NCI-H524 (cell line): ENCODE data around the gene DCDC2C.
A peak's percentile ranks its signal among the peaks of the same experiment; 100 is the strongest.

Experiments used
- DNase-seq, 2 experiments: peaks; one replicate each; lab custom pipeline; 2025; lab: John Stamatoyannopoulos, UW

DCDC2C gene

DNA sequence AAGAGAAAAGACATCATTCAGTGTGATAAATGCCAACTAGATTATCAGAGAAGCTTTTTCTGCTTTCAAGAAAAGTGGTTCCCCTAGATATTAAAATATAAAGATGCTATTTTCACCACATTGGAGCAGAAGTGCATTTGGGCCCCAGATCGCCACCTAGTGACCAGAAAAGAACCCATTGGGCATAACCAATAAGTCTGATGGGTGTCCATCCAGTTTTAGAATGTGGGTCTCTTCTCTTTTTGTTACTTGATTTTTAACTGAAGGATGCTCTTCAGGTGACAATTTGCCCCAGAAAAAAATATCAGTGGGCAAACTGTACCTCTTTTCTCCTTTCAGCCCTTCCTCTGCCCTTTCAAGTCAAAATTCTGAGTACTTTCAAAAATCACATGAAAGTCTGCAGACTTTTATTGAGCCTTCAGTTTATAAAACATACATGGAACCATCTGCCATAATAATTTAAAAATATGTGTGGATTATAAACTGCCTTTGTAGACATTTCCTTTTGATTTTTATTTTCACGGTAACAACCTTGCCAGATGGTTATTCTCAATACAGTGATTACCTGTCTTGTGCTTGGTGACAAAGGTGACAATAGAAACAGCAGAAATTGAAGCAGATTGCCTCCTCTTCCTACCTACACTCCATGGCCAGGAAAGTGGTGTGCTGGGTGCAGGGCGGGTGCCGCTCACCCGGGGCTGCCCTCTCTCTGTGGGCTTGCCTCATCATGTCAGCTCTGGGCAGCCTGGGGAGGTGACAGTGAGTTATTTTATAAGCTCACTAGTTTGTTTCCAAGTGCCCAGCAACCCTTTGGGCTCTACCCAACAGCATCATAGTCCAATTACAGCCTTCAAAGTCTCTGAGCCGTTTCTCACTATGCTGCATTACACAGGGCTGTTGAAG, 124.5 kb downstream of the DCDC2C start:
- peak in 1 of 2 experiments; percentile 35 for DNase-seq

DNA sequence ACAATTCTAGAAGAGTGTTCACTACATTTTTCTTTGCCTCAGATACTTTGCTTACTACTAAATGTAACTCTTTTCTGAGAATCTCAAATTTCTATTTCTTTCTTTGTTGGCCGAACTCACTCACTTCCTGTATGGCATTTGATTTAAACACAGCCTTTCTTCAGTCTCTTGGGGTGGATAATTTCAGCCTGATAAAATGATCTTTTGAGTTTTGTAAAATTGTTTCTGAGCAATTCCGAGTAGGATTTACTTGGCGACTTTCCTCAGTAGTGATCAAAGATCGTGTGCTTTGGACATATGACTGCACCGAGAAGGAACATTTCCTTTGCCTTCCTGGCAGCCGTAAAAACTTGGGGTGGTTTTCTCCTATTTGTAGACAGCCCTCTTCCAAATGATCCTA, 127.4 kb downstream of the DCDC2C start:
- no peak for DNase-seq

DNA sequence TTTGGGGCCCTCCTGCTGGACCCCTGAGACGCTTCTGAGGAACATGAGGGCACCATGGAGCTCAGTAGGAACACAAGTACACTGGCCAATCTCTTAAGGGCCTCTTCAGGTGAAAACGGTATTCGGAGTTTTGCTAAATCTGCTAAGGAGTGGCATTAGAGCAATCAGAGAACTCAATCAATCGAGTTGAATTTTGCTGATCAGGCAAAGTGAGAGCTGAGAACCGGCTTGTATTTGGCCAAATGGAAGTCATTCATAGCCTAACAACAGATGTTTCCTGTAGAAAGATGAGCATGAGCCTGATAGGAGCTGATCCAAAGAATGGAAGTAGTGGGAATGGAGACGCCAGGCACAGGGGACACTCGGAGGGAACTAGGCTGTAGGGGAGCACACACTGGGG, 133.7 kb downstream of the DCDC2C start:
- DNase-seq, result no peak

DNA sequence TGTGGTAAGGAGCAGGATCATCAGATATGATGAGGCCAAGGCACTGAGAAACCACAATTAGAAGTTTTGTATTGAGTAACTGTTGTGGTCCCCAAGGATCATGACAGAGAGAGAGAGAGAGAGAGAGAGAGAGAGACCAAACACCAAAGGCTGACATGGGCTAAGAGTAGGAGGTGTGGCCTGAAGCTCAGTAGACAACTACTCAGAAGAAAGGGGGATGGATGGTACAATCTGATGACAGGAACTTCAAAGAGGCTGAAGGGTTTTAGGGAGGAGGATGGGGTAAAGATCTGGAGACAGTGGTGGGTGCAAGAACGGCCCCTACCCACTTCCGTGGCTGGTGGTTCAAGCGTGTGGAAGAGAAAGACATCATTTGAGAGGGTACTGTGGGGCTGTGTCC, 135.0 kb downstream of the DCDC2C start:
- DNase-seq, result no peak

GRCh38 chr2:3839476-3839875, 136.1 kb downstream of the DCDC2C start:
- DNase-seq, result peak in 1 of 2 experiments; percentile 60

GRCh38 chr2:3840611-3841155, 137.3 kb downstream of the DCDC2C start:
- no peak for DNase-seq

GRCh38 chr2:3847397-3848052, 144.2 kb downstream of the DCDC2C start:
- no peak for DNase-seq

- peak in 1 of 2 experiments; percentile 52 for DNase-seq
Measured at GRCh38 chr2:3848776-3849175, 145.4 kb downstream of the DCDC2C start.

DNA sequence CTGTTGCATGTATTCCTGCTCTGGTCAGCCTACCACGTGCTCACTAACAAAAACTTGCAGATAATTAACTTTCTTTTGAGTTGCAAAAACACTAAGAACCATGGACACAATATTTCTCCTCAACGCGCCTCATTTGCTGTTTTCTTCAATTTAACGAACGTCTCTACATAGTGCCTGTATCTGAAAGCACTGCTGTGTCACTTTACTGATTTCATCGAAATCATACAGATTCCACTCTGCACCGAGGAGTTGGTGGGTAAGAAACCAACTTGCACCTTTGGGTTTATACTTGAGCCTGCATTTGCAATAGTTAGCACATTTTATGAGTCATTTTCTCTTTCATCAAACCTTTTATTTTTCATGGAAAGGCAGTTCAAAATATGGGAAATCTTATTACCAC, 145.8 kb downstream of the DCDC2C start:
- no peak for DNase-seq

GRCh38 chr2:3857576-3857975, 154.2 kb downstream of the DCDC2C start:
- peak in 1 of 2 experiments; percentile 23 for DNase-seq

GRCh38 chr2:3864943-3865865, 161.8 kb downstream of the DCDC2C start:
- peak in 1 of 2 experiments; percentile 12 for DNase-seq

- peak; percentile 27 to 86 for DNase-seq
Measured at GRCh38 chr2:3867469-3867868, 164.1 kb downstream of the DCDC2C start.

GRCh38 chr2:3868012-3868805, 164.8 kb downstream of the DCDC2C start:
- DNase-seq, result peak in 1 of 2 experiments; percentile 31

GRCh38 chr2:3870222-3870621, 166.8 kb downstream of the DCDC2C start:
- no peak for DNase-seq

- no peak for DNase-seq
Measured at GRCh38 chr2:3871002-3871401, 167.6 kb downstream of the DCDC2C start.

- DNase-seq, result no peak
Measured at GRCh38 chr2:3872451-3872850, 169.1 kb downstream of the DCDC2C start.

GRCh38 chr2:3873899-3874298, 170.5 kb downstream of the DCDC2C start:
- DNase-seq, result no peak

DNA sequence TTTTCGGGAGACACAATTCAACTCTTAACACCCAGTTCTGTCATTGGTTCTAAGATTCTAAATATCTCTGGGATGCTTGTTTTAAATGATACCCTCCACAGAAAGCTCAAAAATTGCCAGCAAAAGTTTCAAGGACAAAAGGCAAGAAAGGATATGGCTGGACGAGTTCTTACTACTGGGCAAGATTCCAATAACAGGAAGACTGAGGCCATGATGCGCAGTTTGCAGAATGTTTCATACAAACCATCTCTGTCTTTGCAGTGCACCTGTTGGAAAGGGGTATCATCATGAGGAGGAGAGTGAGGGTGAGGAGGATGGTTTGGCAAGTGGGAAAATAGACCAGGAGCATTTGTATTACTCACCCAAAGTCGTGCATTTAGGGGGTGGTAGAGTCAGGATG, 172.8 kb downstream of the DCDC2C start:
- DNase-seq, result no peak

DNA sequence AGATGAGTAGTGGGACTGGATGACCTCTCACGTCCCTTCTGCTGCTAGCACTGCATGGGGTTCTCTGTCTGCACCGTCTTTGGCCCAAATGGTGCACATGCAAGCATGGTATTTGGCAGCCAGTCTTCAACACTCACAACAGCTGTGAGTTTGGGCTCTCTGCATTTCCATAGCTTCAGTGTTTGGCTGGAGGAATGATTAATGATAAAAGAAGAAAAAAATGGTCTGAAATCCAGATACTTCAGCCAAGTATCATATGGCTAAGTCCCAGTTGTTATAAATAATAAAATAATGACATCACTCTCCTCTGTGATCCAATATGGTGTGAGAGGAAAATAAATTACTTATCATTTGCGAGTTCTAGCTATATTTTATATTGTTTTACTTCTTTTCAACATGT, 173.3 kb downstream of the DCDC2C start:
- DNase-seq, result no peak

DNA sequence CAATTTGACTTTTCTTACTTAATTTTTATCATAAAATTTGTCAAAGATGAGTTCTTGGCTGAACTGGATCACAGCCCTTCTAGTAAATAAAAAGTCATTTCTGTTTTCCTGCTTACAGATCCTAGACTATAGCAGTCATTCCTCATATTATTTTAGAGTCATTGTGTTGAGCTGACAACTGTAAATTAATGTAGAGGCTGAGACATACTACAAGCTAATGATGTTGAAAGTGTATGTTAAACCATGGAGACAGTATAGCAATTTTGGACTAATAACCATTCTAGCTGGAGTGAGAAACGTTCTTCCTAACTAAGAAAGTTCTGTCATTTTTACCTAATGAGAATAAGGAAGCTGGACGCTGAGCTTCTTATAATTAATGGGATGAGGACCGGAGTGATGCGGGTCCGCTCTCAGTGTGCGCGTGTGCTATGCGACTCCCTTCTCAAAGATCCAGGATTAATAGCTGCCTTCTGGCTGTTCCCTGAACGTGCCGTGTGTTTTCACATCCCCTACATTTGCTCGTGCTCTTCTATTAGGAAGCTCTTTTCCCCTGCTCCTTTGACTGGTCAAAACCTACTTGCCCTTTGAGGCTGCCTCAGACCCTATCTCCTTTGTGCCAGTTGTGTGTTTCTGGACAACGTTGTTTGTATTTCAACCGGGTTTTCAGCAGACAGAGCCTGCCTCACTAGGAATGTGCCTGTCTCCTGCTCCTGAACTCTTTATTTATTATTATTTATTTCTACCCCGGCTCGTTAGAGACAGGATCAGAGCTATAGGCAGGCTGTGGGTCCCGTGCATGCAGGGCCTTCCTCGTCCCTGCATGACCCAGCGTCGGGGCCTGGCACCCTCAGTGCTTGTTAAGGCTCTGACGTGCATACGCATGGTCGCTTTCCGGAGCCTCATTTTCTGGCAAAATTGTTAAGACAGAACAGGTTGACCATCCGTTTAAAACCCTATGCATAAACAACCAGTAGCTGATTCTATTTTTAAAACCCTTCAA, 182.6 kb downstream of the DCDC2C start:
- no peak for DNase-seq
